Activated effector memory CD4-positive, alpha-beta T cell treated with anti-CD3 and anti-CD28 coated beads, Interleukin-2, amount 50 U/mL, for 16 hours (primary cell): ENCODE data around the gene MARCHF10.
"Not testable (repeated sequence)": the region's sequence is repeated elsewhere in the genome, so short reads cannot be mapped to it uniquely, and the experiment has no call there.

Experiments
- DNase-seq: peaks from one replicate; pipeline ENCODE4 v3.0.0-alpha.2; 2020

Gene MARCHF10

DNA sequence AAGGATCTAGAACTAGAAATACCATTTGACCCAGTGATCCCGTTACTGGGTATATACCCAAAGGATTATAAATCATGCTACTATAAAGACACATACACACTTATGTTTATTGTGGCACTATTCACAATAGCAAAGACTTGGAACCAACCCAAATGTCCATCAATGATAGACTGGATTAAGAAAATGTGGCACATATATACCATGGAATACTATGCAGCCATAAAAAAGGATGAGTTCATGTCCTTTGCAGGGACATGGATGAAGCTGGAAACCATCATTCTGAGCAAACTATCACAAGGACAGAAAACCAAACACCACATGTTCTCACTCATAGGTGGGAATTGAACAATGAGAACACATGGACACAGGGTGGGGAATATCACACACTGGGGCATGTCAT lies 22.1 kb downstream of the MARCHF10 start:
- not testable (repeated sequence) for DNase-seq

DNA sequence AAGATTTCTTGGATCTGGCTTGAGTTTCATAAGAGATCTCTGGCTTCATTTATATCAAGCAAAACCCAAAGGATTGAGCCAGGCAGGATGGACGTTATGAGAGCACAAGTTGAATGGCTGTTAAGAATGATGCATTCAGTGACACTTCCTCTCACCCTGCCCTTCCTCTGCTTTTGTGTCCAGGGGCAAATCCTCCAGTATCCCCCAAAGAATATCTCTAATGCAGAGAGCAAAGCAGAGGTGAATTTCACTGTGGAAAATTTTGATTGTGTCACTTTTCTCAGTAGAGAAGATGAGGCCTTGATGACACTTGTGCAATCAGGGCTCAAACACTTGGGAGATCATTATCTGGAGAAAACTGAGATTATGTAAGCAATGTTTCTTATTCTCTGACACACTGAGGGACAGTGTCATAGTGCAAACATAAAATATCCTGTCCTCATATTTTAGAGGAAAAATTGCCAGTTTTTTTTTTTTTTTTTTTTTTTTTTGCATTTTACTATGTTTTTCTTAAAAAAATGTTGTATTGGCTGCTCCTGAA lies 25.3 kb downstream of the MARCHF10 start:
- DNase-seq: no peak

GRCh38 chr17:62781831-62782251 lies 26.3 kb downstream of the MARCHF10 start:
- no peak for DNase-seq

- no peak for DNase-seq
Measured at GRCh38 chr17:62781356-62781755, 26.8 kb downstream of the MARCHF10 start.

DNA sequence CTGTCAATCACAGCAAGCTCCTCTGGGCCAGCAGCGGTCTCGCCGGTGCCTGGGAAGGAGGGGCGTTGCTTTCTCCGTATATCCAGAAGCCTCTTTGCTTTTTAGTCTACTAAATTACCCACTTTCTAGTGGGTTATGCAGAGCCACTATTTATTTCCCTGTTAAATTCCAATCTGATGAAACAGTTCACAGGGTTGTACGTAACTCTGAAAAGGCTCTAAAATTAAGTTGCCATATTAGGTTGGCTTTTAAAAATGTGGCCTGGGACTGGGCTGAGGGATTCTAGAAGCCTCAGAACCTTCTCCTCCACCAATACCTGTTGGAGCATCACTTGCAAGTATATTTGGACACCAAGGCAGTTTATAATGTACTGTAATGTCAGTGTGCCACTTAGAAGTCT lies 27.2 kb downstream of the MARCHF10 start:
- no peak for DNase-seq

- DNase-seq: no peak
Measured at GRCh38 chr17:62780269-62780668, 27.8 kb downstream of the MARCHF10 start.

DNA sequence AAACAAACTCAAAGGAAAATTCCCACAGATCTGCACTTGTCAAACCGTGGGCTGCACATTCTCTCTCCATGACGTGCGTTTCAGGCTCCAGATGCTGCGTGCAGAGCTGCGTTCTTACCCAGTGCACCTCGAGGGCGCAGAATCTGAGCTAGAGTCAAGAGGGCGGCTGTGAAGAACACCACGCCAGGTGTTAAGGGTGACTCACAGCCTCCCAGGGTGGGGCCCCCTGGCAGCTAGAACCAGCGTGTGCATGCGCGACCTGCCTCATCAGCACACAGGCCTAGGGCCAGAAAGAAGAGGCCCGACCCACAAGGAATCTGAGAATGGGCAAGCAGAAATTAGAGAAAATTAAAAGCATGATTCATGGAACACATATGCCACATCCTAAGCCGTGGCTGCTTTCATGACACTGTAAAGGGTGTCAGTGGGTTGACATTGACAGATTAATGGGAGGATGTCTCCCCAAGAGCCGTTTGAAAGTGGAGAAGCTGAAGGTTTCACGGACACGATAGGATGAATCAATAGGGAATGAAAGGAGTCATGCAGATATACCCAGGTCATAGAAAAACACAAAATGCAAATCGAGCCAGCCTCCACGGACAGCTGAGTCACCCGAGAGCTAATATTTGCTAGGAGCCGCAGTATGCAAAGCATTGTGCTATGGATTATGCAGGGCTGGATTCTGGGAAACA lies 29.0 kb downstream of the MARCHF10 start:
- DNase-seq: no peak

DNA sequence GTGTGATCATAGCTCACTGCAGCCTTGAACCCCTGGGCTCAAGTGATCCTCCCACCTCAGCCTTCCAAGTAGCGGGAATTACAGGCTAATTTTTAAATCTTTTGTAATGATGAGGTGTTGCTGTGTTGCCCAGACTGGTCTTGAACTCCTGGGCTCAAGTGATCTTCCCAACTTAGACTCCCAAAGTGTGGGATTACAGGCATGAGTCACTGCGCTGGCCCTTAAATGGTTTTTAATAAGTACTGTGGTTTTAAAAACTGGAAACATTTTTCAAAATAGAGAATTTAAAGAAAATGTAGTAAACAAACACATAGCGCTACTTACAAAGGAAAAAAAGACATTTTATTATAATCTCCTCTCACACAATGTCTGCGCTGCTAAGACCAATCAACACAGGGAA lies 32.2 kb downstream of the MARCHF10 start:
- no peak for DNase-seq

- DNase-seq: no peak
Measured at GRCh38 chr17:62774338-62774737, 33.8 kb downstream of the MARCHF10 start.

DNA sequence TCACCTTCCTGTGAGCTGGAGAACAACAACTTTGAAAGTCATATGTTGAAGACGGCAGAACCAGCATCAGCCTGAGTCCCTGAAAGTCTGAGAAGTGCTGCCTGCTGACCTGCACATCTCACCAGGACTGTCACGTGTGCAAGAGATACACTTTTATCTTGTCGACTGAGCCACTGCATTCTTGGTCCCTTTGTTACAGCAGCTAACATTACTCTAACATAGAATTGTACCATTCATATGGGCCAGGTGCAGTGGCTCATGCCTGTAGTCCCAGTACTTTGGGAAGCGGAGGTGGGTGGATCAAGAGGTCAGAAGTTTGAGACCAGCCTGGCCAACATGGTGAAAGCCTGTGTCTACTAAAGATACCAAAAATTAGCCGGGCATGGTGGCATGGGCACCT lies 40.1 kb downstream of the MARCHF10 start:
- DNase-seq: no peak

DNA sequence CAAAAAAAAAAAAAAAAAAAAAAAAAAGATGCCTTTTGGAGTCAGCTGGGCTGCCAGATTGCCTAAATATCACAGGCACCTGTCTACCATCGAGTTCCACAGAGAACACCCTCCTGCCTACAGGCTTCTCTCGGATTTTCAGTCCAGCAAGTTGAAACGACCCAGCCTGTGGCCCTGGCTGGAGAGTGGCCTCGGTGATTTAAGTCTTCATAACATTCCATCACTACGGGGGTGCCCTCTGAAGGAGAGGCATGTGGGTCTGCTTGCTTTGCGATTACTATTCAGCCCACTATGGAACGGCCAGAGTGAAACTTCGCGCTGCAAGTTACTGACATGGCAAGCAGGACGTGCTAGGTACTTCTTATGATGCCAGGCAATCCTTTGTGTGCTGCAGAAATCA lies 42.8 kb downstream of the MARCHF10 start:
- no peak for DNase-seq

GRCh38 chr17:62763891-62764600 lies 44.1 kb downstream of the MARCHF10 start:
- no peak for DNase-seq

- no peak for DNase-seq
Measured at GRCh38 chr17:62761884-62762283, 46.2 kb downstream of the MARCHF10 start.

DNA sequence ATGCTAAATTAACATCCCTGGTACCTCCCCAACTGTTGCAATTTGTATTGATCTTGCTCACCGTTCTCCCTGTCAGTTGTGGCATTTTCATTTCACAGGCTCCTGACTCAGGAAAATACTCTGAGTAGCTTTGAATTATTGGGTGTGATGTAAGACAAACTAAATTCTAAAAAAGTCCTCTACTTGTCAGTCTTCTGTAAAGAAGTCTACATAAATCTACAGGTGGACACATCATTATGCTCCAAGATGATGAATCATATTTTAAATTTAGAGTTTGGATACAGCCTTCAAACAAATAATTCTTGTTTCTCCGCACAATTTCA lies 47.2 kb downstream of the MARCHF10 start:
- DNase-seq: no peak

DNA sequence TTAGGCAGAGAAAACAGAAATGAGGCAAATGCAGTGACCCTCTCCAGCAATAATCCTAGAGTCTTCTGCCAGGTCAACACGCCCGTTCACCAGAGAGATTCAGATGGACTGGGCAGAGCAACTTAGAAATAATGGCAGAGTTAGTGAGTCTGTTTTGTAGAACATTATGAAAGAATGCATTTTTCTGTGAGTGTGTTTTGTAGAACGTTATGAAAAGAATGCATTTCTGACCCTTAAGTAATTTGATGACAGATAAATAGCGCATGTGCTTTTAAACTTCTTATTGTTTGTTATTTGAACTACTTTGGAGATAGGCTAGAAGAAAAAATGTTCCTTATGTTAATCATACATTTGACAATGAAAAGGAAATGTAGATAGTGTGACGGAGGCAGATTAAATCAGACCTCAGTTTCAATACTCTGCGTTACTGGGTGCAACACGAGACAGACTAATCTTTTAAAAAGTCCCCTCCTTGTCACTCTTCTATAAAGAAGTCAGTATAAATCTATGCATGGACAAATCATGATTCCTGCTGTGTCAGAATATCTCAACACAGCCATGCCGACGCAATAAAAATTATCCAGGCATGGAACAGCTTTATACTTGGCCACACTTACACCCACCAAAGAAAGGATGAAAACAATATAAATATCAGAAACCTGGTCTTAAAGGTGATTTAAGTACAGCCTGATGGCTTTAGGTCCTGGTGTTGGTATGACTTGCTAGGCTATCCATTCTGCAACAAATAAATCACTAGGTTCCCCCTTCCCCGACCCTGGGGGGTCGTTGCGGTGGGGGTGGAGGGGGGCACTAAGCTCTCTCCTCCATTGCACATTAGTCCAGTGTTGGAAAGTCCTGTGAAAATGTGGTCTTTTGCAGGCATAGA lies 47.8 kb downstream of the MARCHF10 start:
- DNase-seq: no peak

GRCh38 chr17:62757500-62757951 lies 50.6 kb downstream of the MARCHF10 start:
- DNase-seq: no peak

DNA sequence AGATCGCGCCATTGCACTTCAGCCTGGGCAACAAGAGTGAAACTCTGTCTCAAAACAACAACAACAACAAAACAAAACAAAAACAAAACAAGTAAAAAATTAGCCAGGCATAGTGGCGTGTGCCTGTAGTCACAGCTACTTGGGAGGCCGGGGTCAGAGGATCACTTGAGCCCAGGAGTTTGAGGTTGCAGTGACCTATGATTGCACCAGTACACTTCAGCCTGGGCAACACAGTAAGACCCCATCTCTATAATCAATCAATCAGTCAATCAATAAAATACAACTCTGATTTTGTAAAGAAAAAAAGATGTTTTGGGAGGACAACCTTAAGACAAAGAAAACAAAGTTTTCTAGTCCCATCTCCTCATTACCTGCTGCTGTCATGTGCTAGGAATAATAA lies 51.9 kb downstream of the MARCHF10 start:
- DNase-seq: no peak

- DNase-seq: no peak
Measured at GRCh38 chr17:62755141-62755851, 52.8 kb downstream of the MARCHF10 start.

DNA sequence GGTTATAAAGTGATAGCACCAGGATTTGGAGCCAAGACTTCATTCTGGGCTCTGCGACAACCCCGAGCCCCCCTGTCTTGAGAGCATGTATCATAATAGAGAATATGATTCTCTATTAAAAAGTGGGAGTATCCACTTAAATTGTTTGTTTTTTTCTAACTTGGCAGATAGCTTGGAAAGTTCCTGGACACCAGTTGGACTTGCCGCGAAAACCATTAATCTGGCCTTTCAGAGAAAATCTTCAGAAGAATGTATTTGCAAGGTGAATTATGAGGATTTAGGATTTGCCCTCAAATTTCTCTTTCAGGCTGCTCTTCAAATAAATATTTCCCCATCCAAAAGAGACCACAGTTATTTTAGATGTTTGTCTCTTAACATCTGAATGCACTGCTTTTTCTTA lies 53.5 kb downstream of the MARCHF10 start:
- DNase-seq: no peak

- DNase-seq: no peak
Measured at GRCh38 chr17:62753562-62753961, 54.6 kb downstream of the MARCHF10 start.

GRCh38 chr17:62751060-62751691 lies 56.9 kb downstream of the MARCHF10 start:
- DNase-seq: no peak

DNA sequence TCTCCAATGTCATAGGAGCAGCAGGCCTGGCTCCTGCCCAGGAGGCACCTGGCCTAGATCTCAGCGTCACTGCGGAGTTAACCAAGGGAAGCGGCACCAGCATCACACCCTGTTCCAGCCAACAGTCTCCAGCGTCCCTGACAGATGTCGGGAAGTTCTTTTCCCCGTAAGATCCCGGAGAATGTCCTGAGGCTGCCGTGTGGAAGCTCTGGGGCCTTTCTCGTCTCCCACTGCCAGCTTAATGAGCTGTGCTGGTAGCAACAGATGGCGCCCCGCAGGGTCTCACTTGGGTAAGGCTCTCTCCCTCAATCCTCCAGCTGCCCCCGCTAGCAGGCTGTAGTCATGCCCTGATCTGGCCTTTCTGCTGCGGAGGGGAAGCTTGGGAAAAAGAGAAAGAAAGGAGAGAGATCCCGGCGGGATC lies 57.5 kb downstream of the MARCHF10 start:
- no peak for DNase-seq
